Osteocyte (in vitro differentiated cells): ENCODE data around the gene SH3PXD2B. TPM values are rescaled to one million over a fixed set of nuclear protein-coding genes. Genes with fewer than 3 reads are reported as not detected.

Experiments
- DNase-seq: peaks from one replicate; pipeline ENCODE4 v3.0.0; 2021; ENCODE audit warnings: mixed read lengths; ENCODE audit not compliant: unreplicated experiment; ENCODE audit errors: extremely low spot score
- H3K27ac Mint-ChIP-seq: one replicate; pipeline ENCODE4 v1.8.0; 2021; ENCODE audit warnings: mild to moderate bottlenecking, mixed read lengths; ENCODE audit not compliant: unreplicated experiment
- H3K27me3 Mint-ChIP-seq: one replicate; pipeline ENCODE4 v1.8.0; 2021; ENCODE audit warnings: mixed read lengths; ENCODE audit not compliant: unreplicated experiment
- H3K36me3 Mint-ChIP-seq: one replicate; pipeline ENCODE4 v1.8.0; 2021; ENCODE audit warnings: mixed read lengths; ENCODE audit not compliant: unreplicated experiment
- H3K4me1 Mint-ChIP-seq: one replicate; pipeline ENCODE4 v1.8.0; 2021; ENCODE audit warnings: mixed read lengths; ENCODE audit not compliant: unreplicated experiment
- H3K4me3 Mint-ChIP-seq: one replicate; pipeline ENCODE4 v1.8.0; 2021; ENCODE audit warnings: mild to moderate bottlenecking, moderate library complexity, mixed read lengths; ENCODE audit not compliant: unreplicated experiment
- H3K9me3 Mint-ChIP-seq: one replicate; pipeline ENCODE4 v1.8.0; 2021; ENCODE audit warnings: mixed read lengths; ENCODE audit not compliant: unreplicated experiment
- total RNA-seq: library from RNA; stranded (reverse); gene quantifications from 2 replicates; pipeline ENCODE4 v1.2.1, GENCODE V29; 2021
- TF ChIP-seq, protein P1 (sequence below): fragments of 200-600 bp; sonication (generic); IDR thresholded peaks from 2 replicates; pipeline ENCODE4 v1.5.0; 2021; ENCODE audit warnings: antibody characterized with exemption, mild to moderate bottlenecking, moderate library complexity

Gene SH3PXD2B
- total RNA-seq, 1 donor from 2014 or later: 114 TPM

GRCh38 chr5:172436879-172437369 is 17.4 kb downstream of the SH3PXD2B start:
- Mint-ChIP-seq H3K36me3 (peaks cover 5% of the 10 kb centered on the region), H3K4me3 (no peak overlapping the region), H3K27me3 (no peaks in the 10 kb centered on the region), H3K9me3 (no peaks in the 10 kb centered on the region), H3K4me1 (peaks cover 18% of the 10 kb centered on the region), H3K27ac (no peak overlapping the region)
- no peak for DNase-seq
- TF ChIP-seq, protein P1, sequence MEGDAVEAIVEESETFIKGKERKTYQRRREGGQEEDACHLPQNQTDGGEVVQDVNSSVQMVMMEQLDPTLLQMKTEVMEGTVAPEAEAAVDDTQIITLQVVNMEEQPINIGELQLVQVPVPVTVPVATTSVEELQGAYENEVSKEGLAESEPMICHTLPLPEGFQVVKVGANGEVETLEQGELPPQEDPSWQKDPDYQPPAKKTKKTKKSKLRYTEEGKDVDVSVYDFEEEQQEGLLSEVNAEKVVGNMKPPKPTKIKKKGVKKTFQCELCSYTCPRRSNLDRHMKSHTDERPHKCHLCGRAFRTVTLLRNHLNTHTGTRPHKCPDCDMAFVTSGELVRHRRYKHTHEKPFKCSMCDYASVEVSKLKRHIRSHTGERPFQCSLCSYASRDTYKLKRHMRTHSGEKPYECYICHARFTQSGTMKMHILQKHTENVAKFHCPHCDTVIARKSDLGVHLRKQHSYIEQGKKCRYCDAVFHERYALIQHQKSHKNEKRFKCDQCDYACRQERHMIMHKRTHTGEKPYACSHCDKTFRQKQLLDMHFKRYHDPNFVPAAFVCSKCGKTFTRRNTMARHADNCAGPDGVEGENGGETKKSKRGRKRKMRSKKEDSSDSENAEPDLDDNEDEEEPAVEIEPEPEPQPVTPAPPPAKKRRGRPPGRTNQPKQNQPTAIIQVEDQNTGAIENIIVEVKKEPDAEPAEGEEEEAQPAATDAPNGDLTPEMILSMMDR: no peak

DNA sequence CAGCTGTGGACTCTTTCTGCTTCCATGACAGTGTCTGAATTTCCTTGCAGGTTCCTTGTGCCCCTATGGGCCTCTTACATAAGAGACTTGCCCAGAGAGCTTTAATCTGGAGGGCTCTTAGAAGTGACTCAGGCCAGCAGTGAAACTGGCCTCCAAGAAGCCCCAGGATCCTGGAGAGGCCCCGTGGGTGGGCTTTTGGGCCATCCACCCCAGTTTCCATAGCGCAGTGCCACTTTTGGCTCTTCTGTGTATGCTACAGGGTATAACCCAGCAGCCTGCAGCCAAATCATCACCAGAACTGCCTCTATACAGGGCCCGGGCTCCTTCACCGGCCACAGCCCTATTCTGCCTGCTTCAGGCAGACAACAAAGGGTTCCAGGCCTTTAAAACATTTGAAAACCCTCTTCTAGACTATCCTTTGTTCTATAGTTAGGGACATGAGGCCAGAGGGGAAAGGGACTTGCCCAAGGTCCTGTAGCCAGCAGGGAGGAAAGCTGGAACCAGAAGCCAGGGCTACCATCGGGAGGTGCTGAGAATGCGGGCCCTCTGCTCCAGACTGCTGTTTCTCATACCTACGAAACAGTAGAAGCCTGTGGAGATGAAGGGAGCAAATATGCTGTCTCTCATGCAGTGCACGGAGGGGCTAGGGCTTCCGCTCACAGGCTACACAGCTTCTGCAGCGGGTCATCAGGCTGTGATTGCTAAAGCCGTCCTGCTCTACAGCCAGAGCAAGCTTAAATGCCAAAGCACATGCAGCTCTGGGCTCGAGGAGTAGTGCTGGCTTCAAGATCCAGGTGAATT is 18.0 kb downstream of the SH3PXD2B start:
- TF ChIP-seq, protein P1: no peak
- H3K4me3 Mint-ChIP-seq: no peak overlapping the region
- H3K9me3 Mint-ChIP-seq: no peaks in the 10 kb centered on the region
- H3K36me3 Mint-ChIP-seq: peaks cover 5% of the 10 kb centered on the region
- no peaks in the 10 kb centered on the region for H3K27me3 Mint-ChIP-seq
- H3K4me1 Mint-ChIP-seq: peaks cover 18% of the 10 kb centered on the region
- H3K27ac Mint-ChIP-seq: no peak overlapping the region
- DNase-seq: no peak

GRCh38 chr5:172435362-172436077 is 18.8 kb downstream of the SH3PXD2B start:
- TF ChIP-seq, protein P1: no peak
- Mint-ChIP-seq H3K4me1 (peaks cover 18% of the 10 kb centered on the region), H3K36me3 (peaks cover 5% of the 10 kb centered on the region), H3K27me3 (no peaks in the 10 kb centered on the region), H3K9me3 (no peaks in the 10 kb centered on the region), H3K27ac (no peak overlapping the region), H3K4me3 (no peak overlapping the region)
- DNase-seq: no peak

- no peaks in the 10 kb centered on the region for H3K9me3 Mint-ChIP-seq
- peaks cover 1% of the 10 kb centered on the region for H3K36me3 Mint-ChIP-seq
- no peaks in the 10 kb centered on the region for H3K27me3 Mint-ChIP-seq
- peaks cover 20% of the 10 kb centered on the region for H3K4me1 Mint-ChIP-seq
- H3K4me3 Mint-ChIP-seq: no peak overlapping the region
- no peak for DNase-seq
- TF ChIP-seq, protein P1: no peak
- H3K27ac Mint-ChIP-seq: no peak overlapping the region
Measured at GRCh38 chr5:172434251-172434650, 20.1 kb downstream of the SH3PXD2B start.

GRCh38 chr5:172433513-172433912 is 20.8 kb downstream of the SH3PXD2B start:
- Mint-ChIP-seq H3K27ac (no peak overlapping the region), H3K9me3 (no peaks in the 10 kb centered on the region), H3K4me1 (peaks cover 26% of the 10 kb centered on the region), H3K4me3 (no peak overlapping the region), H3K27me3 (no peaks in the 10 kb centered on the region), H3K36me3 (no peaks in the 10 kb centered on the region)
- TF ChIP-seq, protein P1: no peak
- no peak for DNase-seq
